Measurements from ENCODE around the gene ADAM8. TPM values are rescaled to one million over a fixed set of nuclear protein-coding genes. Genes with fewer than 3 reads are reported as not detected.

The ADAM8 gene
- total and polyA plus RNA-seq, 4 donors = 4.4 to 79.2 (median 27.4) TPM

GRCh38 chr10:133306097-133306476 is 29.4 kb upstream of the ADAM8 start:
- TF ChIP-seq CTCF (IDR thresholded peaks at IDR 0.05; ENCODE audit: control extremely low read depth, extremely low read depth) = no peak
- Histone ChIP-seq H3K9ac (ENCODE audit: insufficient read depth in 1 of 2, low read length in 2 of 2) (no peak overlapping the region), H3K4me1 (ENCODE audit: control insufficient read depth in 5 of 5, insufficient read depth in 5 of 5, low read length in 5 of 5) (peaks cover 7 to 15% (median 11%) of the 10 kb centered on the region in 5 donors), H3K36me3 (ENCODE audit: control insufficient read depth in 4 of 4, insufficient read depth in 4 of 4, low read length in 4 of 4) (peaks cover 0 to 26% (median 11%) of the 10 kb centered on the region in 4 donors), H3K27ac (ENCODE audit: low read depth in 1 of 2, low read length in 1 of 2) (peak overlapping the region in 1 of 2 donors; percentile 63), H3K27me3 (ENCODE audit: control insufficient read depth in 3 of 3, insufficient read depth in 3 of 3, low read length in 2 of 3) (no peaks in the 10 kb centered on the region), H3K9me3 (ENCODE audit: control insufficient read depth in 4 of 4, insufficient read depth in 3 of 4, low read length in 3 of 4) (no peaks in the 10 kb centered on the region), H3K4me3 (no peak overlapping the region)
- 93 to 96% methylated on average over 5 of the region's 5 CpGs for WGBS, 2 donors
- DNase-seq (no peak), ATAC-seq (ENCODE audit: insufficient read depth, low FRiP score) (no peak)

GRCh38 chr10:133303206-133303605 is 26.5 kb upstream of the ADAM8 start:
- DNase-seq (no peak), ATAC-seq (ENCODE audit: insufficient read depth, low FRiP score) (no peak)
- H3K4me1 ChIP-seq (ENCODE audit: control insufficient read depth in 5 of 5, insufficient read depth in 5 of 5, low read length in 5 of 5) = peaks cover 7 to 15% (median 10%) of the 10 kb centered on the region in 5 donors
- no peak for TF ChIP-seq CTCF (IDR thresholded peaks at IDR 0.05; ENCODE audit: control extremely low read depth, extremely low read depth)
- WGBS, 2 donors = 92 to 95% methylated on average over 10 of the region's 10 CpGs
- H3K27ac ChIP-seq (ENCODE audit: low read depth in 1 of 2, low read length in 1 of 2) = no peak overlapping the region
- H3K36me3 ChIP-seq (ENCODE audit: control insufficient read depth in 4 of 4, insufficient read depth in 4 of 4, low read length in 4 of 4) = peaks cover 13 to 35% (median 21%) of the 10 kb centered on the region in 4 donors
- no peak overlapping the region for H3K4me3 ChIP-seq
- H3K9me3 ChIP-seq (ENCODE audit: control insufficient read depth in 4 of 4, insufficient read depth in 3 of 4, low read length in 3 of 4) = no peaks in the 10 kb centered on the region
- no peak overlapping the region for H3K9ac ChIP-seq (ENCODE audit: insufficient read depth in 1 of 2, low read length in 2 of 2)
- H3K27me3 ChIP-seq (ENCODE audit: control insufficient read depth in 3 of 3, insufficient read depth in 3 of 3, low read length in 2 of 3) = no peaks in the 10 kb centered on the region

GRCh38 chr10:133302230-133302629 is 25.6 kb upstream of the ADAM8 start:
- peaks cover 3 to 7% (median 5%) of the 10 kb centered on the region in 5 donors for H3K4me1 ChIP-seq (ENCODE audit: control insufficient read depth in 5 of 5, insufficient read depth in 5 of 5, low read length in 5 of 5)
- no peak overlapping the region for H3K27ac ChIP-seq (ENCODE audit: low read depth in 1 of 2, low read length in 1 of 2)
- TF ChIP-seq CTCF (IDR thresholded peaks at IDR 0.05; ENCODE audit: control extremely low read depth, extremely low read depth) = no peak
- H3K36me3 ChIP-seq (ENCODE audit: control insufficient read depth in 4 of 4, insufficient read depth in 4 of 4, low read length in 4 of 4) = peaks cover 13 to 38% (median 30%) of the 10 kb centered on the region in 4 donors
- WGBS, 2 donors = 98% methylated on average over 14 of the region's 14 CpGs
- no peaks in the 10 kb centered on the region for H3K27me3 ChIP-seq (ENCODE audit: control insufficient read depth in 3 of 3, insufficient read depth in 3 of 3, low read length in 2 of 3)
- DNase-seq (no peak), ATAC-seq (ENCODE audit: insufficient read depth, low FRiP score) (no peak)
- H3K9me3 ChIP-seq (ENCODE audit: control insufficient read depth in 4 of 4, insufficient read depth in 3 of 4, low read length in 3 of 4) = no peaks in the 10 kb centered on the region
- H3K9ac ChIP-seq (ENCODE audit: insufficient read depth in 1 of 2, low read length in 2 of 2) = no peak overlapping the region
- no peak overlapping the region for H3K4me3 ChIP-seq

- peaks cover 20 to 50% (median 43%) of the 10 kb centered on the region in 4 donors for H3K36me3 ChIP-seq (ENCODE audit: control insufficient read depth in 4 of 4, insufficient read depth in 4 of 4, low read length in 4 of 4)
- H3K9ac ChIP-seq (ENCODE audit: insufficient read depth in 1 of 2, low read length in 2 of 2) = no peak overlapping the region
- no peak for TF ChIP-seq CTCF (IDR thresholded peaks at IDR 0.05; ENCODE audit: control extremely low read depth, extremely low read depth)
- H3K9me3 ChIP-seq (ENCODE audit: control insufficient read depth in 4 of 4, insufficient read depth in 3 of 4, low read length in 3 of 4) = no peaks in the 10 kb centered on the region
- no peaks in the 10 kb centered on the region for H3K27me3 ChIP-seq (ENCODE audit: control insufficient read depth in 3 of 3, insufficient read depth in 3 of 3, low read length in 2 of 3)
- H3K27ac ChIP-seq (ENCODE audit: low read depth in 1 of 2, low read length in 1 of 2) = no peak overlapping the region
- WGBS, 2 donors = 97% methylated on average over 14 of the region's 14 CpGs
- DNase-seq (no peak), ATAC-seq (ENCODE audit: insufficient read depth, low FRiP score) (no peak)
- no peak overlapping the region for H3K4me3 ChIP-seq
- H3K4me1 ChIP-seq (ENCODE audit: control insufficient read depth in 5 of 5, insufficient read depth in 5 of 5, low read length in 5 of 5) = no peaks in the 10 kb centered on the region
Measured at GRCh38 chr10:133299738-133300137, 23.1 kb upstream of the ADAM8 start.
